Myocyte (in vitro differentiated cells): Measurements from ENCODE around the gene PLPPR2. TPM values are rescaled to one million over a fixed set of nuclear protein-coding genes. Genes with fewer than 3 reads are reported as not detected.
"Not testable (repeated sequence)": the region's sequence is repeated elsewhere in the genome, so short reads cannot be mapped to it uniquely, and the experiment has no call there.

Experiments used
- DNase-seq: peaks from one replicate; pipeline ENCODE4 v3.0.0-alpha.2; 2012; ENCODE audit warnings: low read depth
- total RNA-seq: library from RNA; depleted of rRNA; stranded (reverse); fragments of >200 nt; gene quantifications from 2 replicates; pipeline ENCODE4 v1.2.3, GENCODE V29; 2014

Gene PLPPR2
- total RNA-seq, 1 donor from 2014 or later = 21.5 TPM

DNA sequence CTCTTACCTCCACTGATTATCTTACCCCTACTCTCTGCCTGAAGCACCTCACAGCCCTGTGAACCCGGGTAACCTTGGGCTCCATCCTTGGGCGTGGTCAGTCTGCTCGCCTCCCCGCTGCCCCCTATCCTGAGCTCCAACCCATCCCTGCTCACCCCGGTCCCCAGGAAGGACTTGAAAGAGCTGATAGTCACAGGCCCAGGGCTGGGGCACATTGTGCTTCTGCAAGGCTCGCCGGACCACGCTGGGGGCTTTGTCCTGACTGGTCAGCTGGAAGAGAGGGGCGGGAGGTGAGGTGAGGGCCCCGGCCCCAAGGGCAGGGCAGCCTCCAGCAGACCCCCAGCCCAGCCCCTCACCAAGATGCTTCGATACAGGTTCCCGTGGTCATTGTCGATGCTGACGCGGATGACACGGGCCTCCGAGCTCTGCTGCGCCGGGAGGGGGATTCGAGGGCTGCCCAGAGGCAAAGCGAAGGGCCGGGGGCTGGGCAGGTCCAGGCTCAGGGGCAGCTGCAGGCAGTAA lies 41.9 kb downstream of the PLPPR2 start:
- DNase-seq = no peak

DNA sequence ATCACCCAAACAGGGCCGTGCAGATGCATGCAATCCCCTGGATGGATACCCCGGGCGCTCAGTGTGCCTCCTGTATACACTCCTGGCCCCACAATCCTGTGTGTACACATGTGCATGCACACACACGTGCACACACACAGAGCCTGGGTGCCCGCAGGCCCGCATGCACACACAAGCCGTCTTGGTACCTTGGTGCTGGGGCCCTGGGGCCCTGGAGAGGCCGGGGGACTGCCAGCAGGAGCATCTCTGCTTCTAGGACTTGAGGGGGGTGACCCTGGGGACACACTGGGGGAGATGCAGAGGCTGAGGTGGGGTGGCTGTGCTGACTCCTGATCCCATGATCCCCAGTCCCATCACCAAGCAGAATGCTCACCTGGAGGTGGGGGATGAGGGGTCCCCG lies 44.4 kb downstream of the PLPPR2 start:
- no peak for DNase-seq

DNA sequence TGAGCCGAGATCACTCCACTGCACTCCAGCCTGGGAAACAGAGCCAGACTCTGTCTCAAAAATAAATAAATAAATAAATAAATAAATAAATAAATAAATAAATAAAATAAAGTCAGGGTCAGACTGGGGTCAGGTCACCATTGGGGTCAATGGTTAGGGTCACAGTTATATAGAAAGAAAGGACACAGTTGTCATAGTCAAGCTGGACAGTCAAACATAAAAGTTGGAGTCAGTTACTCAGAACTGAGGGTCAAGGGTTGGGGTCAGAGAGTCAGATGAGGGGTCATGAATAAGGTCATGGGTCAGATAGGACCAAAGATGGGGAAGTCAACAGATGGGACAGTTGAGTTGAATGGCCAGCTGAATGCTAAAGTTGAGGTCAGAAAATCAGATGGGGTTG lies 45.6 kb downstream of the PLPPR2 start:
- no peak for DNase-seq

DNA sequence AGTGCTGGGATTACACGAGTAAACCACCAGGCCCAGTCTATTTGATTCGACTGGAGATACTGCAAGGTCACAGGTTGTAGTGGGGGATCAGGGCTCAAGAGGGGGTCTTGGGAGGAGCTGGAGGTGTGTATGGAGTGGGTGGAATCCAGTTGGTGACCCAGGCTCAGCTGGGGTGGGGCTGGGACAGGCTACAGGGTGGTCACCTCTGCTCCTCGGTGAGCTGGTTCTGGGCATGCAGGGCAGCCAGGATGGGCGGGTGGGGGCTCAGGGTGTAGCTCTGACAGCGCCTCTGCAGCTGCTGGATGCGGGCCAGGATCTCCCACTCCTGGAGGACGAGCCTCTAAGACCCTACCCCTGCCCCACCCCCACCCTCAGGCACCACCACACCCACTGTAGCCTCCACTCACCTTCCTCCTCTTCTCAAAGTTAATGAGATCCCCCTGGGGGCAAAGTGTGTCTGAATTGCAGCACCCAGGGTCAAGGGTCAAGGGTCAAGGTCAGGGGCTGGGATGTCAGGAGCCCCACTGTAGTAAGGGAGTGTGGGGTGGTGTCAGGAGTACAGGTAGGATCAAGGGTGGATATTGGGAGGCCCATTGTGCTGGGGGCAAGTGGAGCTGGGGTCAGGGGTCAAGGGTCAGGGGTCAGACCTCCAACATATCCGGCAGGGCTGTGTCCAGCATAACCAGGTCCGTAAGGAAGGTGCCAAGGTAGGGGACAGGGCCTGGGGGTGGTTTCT lies 46.7 kb downstream of the PLPPR2 start:
- no peak for DNase-seq

DNA sequence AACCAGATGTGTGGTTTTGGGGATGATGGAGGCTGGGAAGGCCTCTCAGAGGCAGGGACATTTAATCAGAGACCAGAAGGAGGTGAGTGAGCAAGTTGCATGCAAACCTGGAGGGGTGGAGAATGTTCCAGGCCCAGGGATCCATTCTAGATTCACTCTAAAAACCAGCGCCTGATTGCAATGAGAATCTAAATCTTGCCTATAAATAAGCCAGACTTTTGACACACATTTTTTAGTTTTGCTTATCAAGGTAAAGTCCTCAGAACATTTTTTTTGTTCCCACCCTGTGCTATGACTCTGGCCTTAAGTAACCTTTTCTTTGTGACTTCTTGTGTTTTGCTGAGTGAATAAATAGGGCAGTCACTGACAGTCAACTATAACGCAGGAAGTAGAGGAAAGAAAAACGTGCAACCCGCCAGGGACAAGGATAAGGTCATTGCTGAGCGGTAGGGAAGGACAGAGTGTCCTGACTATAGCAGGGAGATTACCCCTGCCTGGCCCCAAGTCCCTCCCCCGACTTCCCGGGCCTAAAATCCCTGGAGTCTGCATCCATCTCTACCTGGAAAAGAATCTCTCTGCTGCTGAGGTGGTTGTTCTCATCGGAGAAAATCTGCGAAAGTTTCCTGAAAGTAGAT lies 49.5 kb downstream of the PLPPR2 start:
- no peak for DNase-seq

DNA sequence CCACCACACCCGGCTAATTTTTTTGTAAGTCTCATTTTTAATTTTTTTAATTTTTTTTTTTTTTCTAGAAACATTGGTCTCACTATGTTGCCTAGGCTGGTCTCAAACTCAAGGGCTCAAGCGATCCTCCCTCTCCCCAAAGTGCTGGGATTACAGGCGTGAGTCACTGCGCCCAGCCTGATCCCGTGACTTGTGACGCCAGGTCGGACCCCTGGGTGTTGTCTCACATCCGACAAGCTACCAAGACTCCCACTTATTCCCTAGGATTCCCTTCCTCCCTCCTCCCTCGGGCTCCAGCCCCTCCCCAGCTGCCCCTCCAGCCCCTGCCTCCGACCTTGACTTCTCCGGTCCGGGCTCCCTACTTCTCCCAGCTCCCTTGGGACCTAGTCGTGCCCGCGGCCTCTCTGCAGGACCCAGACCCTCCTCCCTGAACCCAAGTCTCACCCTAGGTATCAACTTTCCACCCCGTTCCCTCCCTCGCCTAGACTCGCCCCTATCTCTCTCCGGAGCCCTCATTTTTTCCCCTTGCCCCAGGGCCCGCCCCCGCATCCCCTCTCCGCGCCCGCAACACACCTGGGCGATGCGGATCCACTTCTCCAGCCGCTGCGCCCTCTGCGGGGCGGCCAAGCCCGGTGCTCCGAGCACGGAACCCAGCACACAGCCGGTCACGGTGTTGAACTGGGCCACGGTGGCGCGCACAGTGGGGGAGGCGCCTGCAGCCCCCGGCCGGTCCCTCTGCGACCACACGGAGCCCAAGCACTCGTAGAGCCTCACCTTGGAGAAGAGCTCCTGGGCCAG lies 50.8 kb downstream of the PLPPR2 start:
- DNase-seq = no peak

DNA sequence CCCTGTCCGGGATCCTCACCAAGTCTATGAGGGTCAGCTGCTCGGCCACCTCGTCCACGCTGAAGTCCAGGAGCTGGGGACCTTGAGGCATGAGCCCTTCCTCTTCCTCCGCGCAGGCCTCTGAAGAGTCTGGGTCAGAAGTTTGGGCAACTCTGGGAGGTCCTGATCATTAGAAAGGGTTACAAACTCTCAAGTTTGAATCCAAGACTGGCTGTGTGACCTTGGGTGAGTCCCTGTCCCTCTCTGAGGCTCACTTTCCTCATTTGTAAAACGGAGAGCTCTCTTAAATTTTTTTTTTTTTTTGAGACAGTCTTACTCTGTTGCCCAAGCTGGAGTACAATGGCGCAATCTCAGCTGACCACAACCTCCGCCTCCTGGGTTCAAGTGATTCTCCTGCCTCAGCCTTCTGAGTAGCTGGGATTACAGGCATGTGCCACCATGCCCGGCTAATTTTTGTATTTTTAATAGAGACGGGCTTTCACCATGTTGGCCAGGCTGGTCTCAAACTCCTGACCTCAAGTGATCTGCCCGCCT lies 51.5 kb downstream of the PLPPR2 start:
- DNase-seq = not testable (repeated sequence)

DNA sequence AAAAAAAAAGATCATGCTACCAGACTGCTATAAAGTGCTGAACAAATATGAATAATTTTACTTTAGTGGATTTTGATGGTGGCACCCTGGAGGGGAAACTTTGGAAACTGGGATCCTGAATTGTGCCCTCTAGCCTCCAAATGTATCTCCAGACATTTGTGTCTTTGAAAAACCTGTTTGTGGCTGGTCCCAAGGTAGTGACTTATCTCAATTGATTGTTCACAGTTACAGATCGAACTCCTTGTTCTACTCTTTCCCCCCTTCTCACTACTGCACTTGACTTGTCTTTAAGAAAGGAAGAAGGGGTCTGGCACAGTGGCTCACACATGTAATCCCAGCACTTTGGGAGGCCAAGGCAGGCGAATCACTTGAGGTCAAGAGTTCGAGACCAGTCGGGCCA lies 53.4 kb downstream of the PLPPR2 start:
- no peak for DNase-seq

DNA sequence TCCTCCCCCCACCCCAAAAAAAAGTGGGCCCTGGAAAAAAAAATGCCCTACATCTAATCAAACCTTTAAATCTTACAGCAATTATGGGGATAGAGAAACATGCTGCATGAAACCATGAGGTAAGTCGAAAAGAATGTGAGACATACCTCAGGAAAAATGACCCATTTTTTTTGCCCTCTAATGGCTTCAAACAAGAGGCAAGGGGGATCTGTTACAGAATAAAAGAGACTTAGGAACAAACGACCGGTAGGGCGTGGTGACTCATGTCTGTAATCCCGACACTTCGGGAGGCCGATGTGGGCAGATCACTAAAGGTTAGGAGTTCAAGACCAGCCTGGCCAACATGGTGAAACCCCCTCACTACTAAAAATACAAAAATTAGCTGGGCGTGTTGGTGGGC lies 55.5 kb downstream of the PLPPR2 start:
- DNase-seq = no peak

DNA sequence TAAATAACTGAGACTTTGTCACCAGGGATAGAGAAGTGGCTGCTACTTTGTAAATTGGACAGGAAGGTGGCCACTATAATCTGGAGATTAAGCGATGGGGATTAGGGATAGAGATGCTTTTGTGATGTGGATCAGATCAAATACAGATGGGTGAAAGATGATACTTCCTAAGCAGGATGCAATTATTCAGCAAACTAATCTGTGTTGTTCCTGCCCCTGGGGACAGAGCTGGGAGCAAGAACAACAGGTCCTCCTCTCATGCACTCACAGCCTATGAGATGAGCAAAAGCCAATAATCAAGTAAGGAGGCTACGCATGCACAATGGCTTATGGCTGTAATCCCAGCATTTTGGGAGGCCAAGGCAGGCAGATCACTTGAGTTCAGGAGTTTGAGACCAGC lies 59.3 kb downstream of the PLPPR2 start:
- no peak for DNase-seq

Other genes starting within 250 kb of the PLPPR2 start
- 2.4 and 2.5 TPM in 2 replicates for gene SPC24, start 199.7 kb upstream of the PLPPR2 start, total RNA-seq
- gene KANK2, start 157.9 kb upstream of the PLPPR2 start, total RNA-seq = 317 and 438 TPM in 2 replicates
- gene ANGPTL8, start 115.8 kb upstream of the PLPPR2 start, total RNA-seq = not detected in 2 replicates
- gene DOCK6, start 92.9 kb upstream of the PLPPR2 start, total RNA-seq = 10.1 and 12.7 TPM in 2 replicates
- gene TSPAN16, start 59.3 kb upstream of the PLPPR2 start, total RNA-seq = not detected in 2 replicates
- gene RAB3D, start 15.8 kb upstream of the PLPPR2 start, total RNA-seq = 0.32 and 0.47 TPM in 2 replicates
- gene TMEM205, start 9.2 kb upstream of the PLPPR2 start, total RNA-seq = 256 and 374 TPM in 2 replicates
- gene CCDC159, start 8.9 kb upstream of the PLPPR2 start, total RNA-seq = 3.5 and 4.4 TPM in 2 replicates
- 0.86 and 1.7 TPM in 2 replicates for gene SWSAP1, start 19.2 kb downstream of the PLPPR2 start, total RNA-seq
- 3.4 and 3.8 TPM in 2 replicates for gene EPOR, start 28.9 kb downstream of the PLPPR2 start, total RNA-seq
- 0.72 and 2.3 TPM in 2 replicates for gene RGL3, start 63.9 kb downstream of the PLPPR2 start, total RNA-seq
- gene ODAD3, start 79.7 kb downstream of the PLPPR2 start, total RNA-seq = 0.10 and 0.32 TPM in 2 replicates
- gene PRKCSH, start 80.2 kb downstream of the PLPPR2 start, total RNA-seq = 93.8 and 118 TPM in 2 replicates
- gene ELAVL3, start 125.6 kb downstream of the PLPPR2 start, total RNA-seq = not detected in 2 replicates
- gene ZNF653, start 150.4 kb downstream of the PLPPR2 start, total RNA-seq = 5.0 and 5.9 TPM in 2 replicates
- gene ECSIT, start 173.7 kb downstream of the PLPPR2 start, total RNA-seq = 42.2 and 52.7 TPM in 2 replicates
- 2.0 and 6.3 TPM in 2 replicates for gene CNN1, start 183.4 kb downstream of the PLPPR2 start, total RNA-seq
- gene ELOF1, start 203.8 kb downstream of the PLPPR2 start, total RNA-seq = 15.0 and 23.9 TPM in 2 replicates
- 0.52 and 1.4 TPM in 2 replicates for gene ACP5, start 222.2 kb downstream of the PLPPR2 start, total RNA-seq
- gene ZNF627, start 242.1 kb downstream of the PLPPR2 start, total RNA-seq = 18.7 and 18.9 TPM in 2 replicates